ACHN (cell line): ENCODE results near the gene PCNX1.
A peak's percentile ranks its signal among the peaks of the same experiment; 100 is the strongest.
"Not testable (repeated sequence)": the region's sequence is repeated elsewhere in the genome, so short reads cannot be mapped to it uniquely, and the experiment has no call there.

Experiments used
- DNase-seq: peaks from one replicate; pipeline ENCODE4 v3.0.0-alpha.2; 2015
- in situ Hi-C: cut with HindIII; loops from 2 replicates; pipeline ENCODE4 v1.10.0; 2017; ENCODE audit warnings: low sequenced_read_pairs, low pct_ligation_motif_present, low pct_unique_long_range_greater_than_20kb

PCNX1 gene

DNA sequence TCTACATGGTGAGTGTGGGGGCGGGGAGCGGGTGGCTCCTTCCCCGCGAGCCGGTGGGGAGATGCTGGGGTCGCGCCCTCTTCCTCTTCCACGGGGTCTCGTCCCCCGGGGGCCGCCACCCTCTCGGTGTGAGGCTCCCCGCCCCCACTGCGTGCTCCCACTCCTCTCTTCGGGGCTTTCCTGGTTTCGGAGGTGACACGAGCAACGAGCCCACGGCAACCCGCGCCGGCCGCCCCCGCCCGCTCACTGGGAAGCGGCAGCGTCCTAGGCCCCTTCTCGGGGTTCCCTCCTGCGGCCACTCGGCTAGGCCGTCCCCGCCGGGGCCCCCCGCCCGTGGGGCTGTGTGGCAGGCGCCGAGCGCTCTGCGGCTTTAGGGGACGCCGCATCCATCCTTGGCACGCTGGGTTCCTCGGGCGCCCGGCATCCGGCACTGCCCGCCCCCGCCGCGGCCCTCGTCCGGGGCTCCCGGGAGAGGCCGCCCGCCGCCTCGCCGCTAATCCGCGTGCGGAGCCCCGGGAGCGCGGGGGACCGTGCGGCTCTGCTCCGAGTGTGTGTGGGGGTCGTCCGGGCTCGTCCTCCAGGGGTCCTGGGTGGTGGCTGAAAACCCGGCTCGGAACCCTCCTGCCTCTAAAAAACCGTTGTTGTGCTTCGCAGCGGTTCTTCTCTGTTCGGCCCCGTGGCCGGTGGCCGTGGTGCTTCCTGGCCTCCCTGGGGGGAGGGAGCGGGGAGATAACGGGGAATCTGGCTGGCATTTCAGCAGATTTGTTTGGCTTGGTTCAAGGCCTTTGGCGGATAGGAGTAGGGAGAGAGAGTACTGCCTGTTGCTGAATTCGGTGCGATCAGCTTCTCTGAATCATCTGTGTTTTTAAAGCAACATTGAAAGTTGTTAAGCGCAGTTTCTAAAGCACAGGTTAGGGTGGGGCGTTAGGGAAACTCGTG, 1.0 kb downstream of the PCNX1 start:
- DNase-seq, result peak; percentile 48
- in situ Hi-C loops, result no loop called here

DNA sequence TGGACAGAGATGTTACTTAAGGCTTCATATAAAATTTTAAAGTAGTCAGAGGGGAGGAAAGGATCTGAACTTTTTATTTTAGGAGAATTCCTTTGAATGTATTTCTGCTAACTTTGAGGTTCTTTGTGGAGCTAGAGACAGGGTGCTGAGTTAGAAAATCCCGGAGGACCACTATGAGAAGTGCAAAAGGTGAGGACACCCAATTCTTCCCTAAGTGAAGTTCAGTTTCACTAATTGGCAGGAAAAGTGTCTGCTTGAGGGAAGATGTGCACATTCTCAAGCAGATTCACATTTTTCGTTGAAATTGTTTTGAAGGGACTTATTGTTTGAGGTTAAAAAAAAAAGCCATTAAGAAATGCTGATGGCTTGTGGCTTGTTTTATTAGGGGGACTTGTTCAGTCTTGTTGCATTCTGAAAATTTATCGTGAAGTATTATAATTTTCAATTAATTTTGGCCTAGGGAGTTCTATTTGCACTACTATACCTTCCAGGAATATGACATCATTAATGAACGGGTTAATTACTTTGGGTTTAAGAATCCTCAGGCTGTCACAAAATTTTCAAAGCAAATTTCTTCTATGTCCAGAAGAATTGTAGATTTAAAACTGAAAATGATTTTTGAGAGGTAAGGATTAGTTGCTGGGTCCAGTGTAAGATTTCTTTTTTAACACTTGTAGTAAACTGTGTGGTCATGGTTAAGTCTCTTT, 1.8 kb downstream of the PCNX1 start:
- in situ Hi-C loops, result no loop called here
- peak; percentile 2 for DNase-seq

GRCh38 chr14:70909733-70910614, 2.7 kb downstream of the PCNX1 start:
- in situ Hi-C loops, result no loop called here
- no peak for DNase-seq

GRCh38 chr14:70915415-70915814, 8.2 kb downstream of the PCNX1 start:
- DNase-seq, result no peak
- in situ Hi-C loops, result no loop called here

DNA sequence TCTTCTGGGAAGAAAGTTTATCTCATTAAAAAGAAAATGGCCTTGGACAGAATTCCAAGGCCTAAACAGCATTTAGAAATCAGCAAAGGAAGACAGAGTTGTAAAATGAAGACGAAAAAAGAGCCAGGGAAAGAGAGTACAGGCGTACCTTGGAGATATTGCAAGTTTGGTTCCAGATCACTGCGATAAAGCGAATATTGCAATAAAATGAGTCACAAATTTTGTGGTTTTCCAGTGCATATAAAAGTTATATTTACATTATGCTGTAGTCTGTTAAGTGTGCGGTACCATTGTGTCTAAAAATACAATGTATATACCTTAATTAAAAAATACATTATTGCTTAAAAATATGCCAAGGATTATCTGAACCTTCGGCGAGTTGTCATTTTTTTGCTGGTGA, 9.0 kb downstream of the PCNX1 start:
- in situ Hi-C loops, result no loop called here
- no peak for DNase-seq

- no peak for DNase-seq
- in situ Hi-C loops, result no loop called here
These were observed 9.5 kb downstream of the PCNX1 start for GRCh38 chr14:70916799-70917198.

DNA sequence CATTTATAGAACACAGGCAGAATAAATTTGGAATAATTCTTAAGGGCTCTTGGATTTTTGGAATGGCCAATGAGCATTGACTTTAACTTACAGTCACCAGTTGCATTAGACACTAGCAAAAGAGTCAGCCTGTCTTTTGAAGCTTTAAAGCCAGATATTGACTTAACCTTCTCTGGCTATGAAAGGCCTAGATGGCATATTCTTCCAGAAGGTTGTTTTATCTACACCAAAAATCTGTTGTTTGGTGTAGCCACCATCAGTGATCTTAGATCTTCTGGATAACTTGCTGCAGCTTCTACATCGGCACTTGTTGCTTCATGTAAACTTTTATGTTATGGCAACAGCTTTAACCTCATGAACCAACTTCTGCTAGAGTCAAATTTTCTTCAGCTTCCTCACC, 10.4 kb downstream of the PCNX1 start:
- in situ Hi-C loops, result no loop called here
- DNase-seq, result no peak

- in situ Hi-C loops, result no loop called here
- DNase-seq, result peak; percentile 24
These were observed 12.5 kb downstream of the PCNX1 start for GRCh38 chr14:70919774-70920173.

DNA sequence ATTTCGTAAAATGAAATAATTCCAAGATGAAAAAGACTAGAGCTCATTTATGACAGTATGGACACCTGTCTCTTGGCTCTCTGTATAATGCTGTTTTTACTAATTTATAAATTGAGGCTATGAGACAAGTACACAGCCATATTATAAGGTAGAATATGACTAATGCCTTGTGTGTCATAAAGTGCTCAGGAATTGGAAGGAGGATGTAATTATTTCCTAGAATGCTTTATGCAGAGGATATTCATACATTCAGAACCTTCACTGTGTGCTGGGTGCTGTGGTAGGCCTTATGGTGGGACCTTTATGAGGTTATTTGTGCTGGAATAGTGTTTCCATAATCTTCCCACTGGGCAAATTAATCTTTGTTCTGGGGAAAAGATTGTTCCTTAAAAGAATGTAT, 13.3 kb downstream of the PCNX1 start:
- no peak for DNase-seq

GRCh38 chr14:70921669-70922068, 14.4 kb downstream of the PCNX1 start:
- DNase-seq, result no peak
- in situ Hi-C loops, result no loop called here

More for the DNA sequence above, 13.3 kb downstream of the PCNX1 start:
- in situ Hi-C loops, result no loop called here

DNA sequence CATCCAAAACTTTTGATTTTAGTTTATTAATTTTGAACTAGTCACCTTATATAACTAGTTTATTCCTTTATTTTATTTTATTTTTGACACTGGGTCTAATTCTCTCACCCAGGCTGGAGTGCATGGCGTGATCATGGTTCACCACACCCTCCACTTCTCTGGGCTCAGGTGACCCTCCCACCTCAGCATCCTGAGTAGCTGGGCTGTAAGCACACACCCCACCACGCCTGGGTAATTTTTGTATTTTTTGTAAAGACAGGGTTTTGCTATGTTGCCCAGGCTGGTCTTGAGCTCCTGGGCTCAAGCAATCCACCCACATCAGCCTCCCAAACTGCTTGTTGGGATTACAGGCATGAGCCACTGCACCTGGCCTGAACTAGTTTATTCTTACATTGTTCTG, 17.3 kb downstream of the PCNX1 start:
- DNase-seq, result no peak
- in situ Hi-C loops, result no loop called here

GRCh38 chr14:70926235-70926830, 19.1 kb downstream of the PCNX1 start:
- in situ Hi-C loops, result no loop called here
- no peak for DNase-seq

GRCh38 chr14:70931008-70931407, 23.7 kb downstream of the PCNX1 start:
- DNase-seq, result no peak
- in situ Hi-C loops, result no loop called here

- in situ Hi-C loops, result no loop called here
- DNase-seq, result no peak
These were observed 26.8 kb downstream of the PCNX1 start for GRCh38 chr14:70934084-70934483.

- no peak for DNase-seq
- in situ Hi-C loops, result no loop called here
These were observed 27.4 kb downstream of the PCNX1 start for GRCh38 chr14:70934502-70935134.

DNA sequence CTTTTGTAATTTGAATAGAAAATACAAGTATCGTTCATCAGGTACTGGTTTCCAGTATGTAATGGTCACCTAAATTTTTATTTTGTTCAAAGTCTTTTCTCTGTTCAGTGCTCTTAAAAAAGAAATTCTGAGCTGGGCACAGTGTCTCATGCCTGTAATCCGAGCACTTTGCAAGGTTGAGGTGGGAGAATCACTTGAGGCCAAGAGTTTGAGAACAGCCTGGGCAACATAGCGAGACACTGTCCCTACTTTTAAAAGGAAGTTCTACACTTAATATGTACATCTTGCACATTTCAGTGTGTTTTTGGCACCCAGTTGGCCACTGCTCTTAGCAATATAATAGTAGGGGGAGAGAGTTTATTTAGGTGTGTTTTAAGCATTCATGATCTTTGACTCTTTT, 27.9 kb downstream of the PCNX1 start:
- DNase-seq, result no peak
- in situ Hi-C loops, result no loop called here

- DNase-seq, in situ Hi-C loops: not testable (repeated sequence)
These were observed 32.4 kb downstream of the PCNX1 start for GRCh38 chr14:70939693-70940092.
